OCI-LY3 (cell line): ENCODE results near the gene SIRT2.

Experiments
- EZH2phosphoT487 ChIP-seq: fragments of 200-600 bp; shearing (Covaris generic); IDR thresholded peaks from 2 replicates; pipeline ENCODE4 v1.6.1; 2018; ENCODE audit warnings: antibody characterized with exemption, mixed run types, low read depth
- TF ChIP-seq, protein P1 (sequence below): fragments of 200-600, 300-600 bp; sonication (generic); IDR thresholded peaks from 2 replicates; pipeline ENCODE4 v1.5.1; 2014; ENCODE audit warnings: antibody characterized with exemption, low read length, low read depth

DNA sequence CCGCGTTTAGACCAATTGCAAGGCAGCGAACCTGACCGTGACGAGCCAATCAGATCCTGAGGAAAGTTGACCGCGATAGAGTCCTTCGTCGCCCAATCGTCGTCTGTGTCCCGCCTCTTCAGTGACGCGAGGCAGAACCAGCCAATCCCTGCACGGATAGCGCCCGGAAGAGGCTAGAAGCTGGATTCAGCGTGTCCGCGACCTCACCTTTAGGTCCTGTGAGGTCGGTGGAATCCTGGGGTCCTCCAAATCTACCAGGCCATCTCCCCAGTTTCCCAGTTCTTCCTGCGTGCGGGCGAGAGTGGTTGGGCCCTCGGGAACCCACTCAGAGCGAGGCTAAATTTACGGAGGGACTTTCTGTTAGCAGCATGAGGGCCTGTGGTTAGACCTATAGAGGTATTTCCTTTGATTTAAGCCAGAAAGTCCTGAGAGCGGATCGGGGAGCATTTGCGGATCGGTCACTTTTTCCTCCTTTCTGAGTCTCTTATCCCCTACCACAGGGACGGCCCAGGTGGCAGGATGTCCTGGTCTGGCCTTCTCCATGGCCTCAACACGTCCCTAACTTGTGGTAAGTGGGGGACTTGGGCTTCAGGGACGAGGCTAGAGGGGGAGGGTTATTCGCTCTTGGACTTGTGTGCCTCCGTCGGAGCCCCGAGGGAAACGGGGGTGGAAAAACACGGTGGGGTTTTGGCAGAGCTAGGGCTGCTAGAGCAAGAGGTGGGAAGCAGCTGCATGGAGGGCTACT lies 31.5 kb upstream of the SIRT2 start, which contains the start of gene MRPS12:
- TF ChIP-seq, protein P1, sequence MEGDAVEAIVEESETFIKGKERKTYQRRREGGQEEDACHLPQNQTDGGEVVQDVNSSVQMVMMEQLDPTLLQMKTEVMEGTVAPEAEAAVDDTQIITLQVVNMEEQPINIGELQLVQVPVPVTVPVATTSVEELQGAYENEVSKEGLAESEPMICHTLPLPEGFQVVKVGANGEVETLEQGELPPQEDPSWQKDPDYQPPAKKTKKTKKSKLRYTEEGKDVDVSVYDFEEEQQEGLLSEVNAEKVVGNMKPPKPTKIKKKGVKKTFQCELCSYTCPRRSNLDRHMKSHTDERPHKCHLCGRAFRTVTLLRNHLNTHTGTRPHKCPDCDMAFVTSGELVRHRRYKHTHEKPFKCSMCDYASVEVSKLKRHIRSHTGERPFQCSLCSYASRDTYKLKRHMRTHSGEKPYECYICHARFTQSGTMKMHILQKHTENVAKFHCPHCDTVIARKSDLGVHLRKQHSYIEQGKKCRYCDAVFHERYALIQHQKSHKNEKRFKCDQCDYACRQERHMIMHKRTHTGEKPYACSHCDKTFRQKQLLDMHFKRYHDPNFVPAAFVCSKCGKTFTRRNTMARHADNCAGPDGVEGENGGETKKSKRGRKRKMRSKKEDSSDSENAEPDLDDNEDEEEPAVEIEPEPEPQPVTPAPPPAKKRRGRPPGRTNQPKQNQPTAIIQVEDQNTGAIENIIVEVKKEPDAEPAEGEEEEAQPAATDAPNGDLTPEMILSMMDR, result no peak
- TF ChIP-seq EZH2phosphoT487, result no peak
